ENCODE measurements around the gene OBP2B.
"Not testable (repeated sequence)": the region's sequence is repeated elsewhere in the genome, so short reads cannot be mapped to it uniquely, and the experiment has no call there.

OBP2B gene

GRCh38 chr9:133208880-133209300 is at the start of gene OBP2B:
TSS of gene OBP2B (minus strand) at chr9:133209250. CDS start at chr9:133209199, 51 bp downstream.
- DNase-seq: not testable (repeated sequence)

- DNase-seq: no peak
Measured at GRCh38 chr9:133258061-133259015, 49.3 kb upstream of the OBP2B start.

- DNase-seq: no peak
Measured at GRCh38 chr9:133257465-133257956, 48.5 kb upstream of the OBP2B start.

GRCh38 chr9:133256686-133257091 is 47.6 kb upstream of the OBP2B start:
- no peak for DNase-seq

GRCh38 chr9:133256136-133256461 is 47.0 kb upstream of the OBP2B start:
- no peak for DNase-seq

GRCh38 chr9:133255371-133256135 is 46.5 kb upstream of the OBP2B start:
- no peak for DNase-seq

GRCh38 chr9:133254471-133254870 is 45.4 kb upstream of the OBP2B start:
- DNase-seq: no peak

- DNase-seq: no peak
Measured at GRCh38 chr9:133253268-133253667, 44.2 kb upstream of the OBP2B start.

GRCh38 chr9:133252301-133253020 is 43.4 kb upstream of the OBP2B start:
- DNase-seq: no peak

GRCh38 chr9:133251773-133252172 is 42.7 kb upstream of the OBP2B start:
- DNase-seq: no peak

GRCh38 chr9:133251221-133251620 is 42.2 kb upstream of the OBP2B start:
- not testable (repeated sequence) for DNase-seq

- no peak for DNase-seq
Measured at GRCh38 chr9:133250741-133251170, 41.7 kb upstream of the OBP2B start.

GRCh38 chr9:133249337-133249736 is 40.3 kb upstream of the OBP2B start:
- no peak for DNase-seq

GRCh38 chr9:133248726-133249295 is 39.8 kb upstream of the OBP2B start:
- no peak for DNase-seq

- DNase-seq: no peak
Measured at GRCh38 chr9:133247632-133248031, 38.6 kb upstream of the OBP2B start.

- DNase-seq: no peak
Measured at GRCh38 chr9:133246991-133247390, 37.9 kb upstream of the OBP2B start.

- DNase-seq: no peak
Measured at GRCh38 chr9:133246562-133246961, 37.5 kb upstream of the OBP2B start.

- no peak for DNase-seq
Measured at GRCh38 chr9:133242991-133243390, 33.9 kb upstream of the OBP2B start.

- DNase-seq: no peak
Measured at GRCh38 chr9:133242241-133242640, 33.2 kb upstream of the OBP2B start.

- DNase-seq: no peak
Measured at GRCh38 chr9:133239533-133240090, 30.6 kb upstream of the OBP2B start.

GRCh38 chr9:133238851-133239532 is 29.9 kb upstream of the OBP2B start:
- DNase-seq: peak; percentile 61

All from activated naive CD4-positive, alpha-beta T cell treated with Interleukin-2 at 50 U/mL for 16 hours (primary cell).